ENCODE measurements around the gene CREB3L1.
A peak's percentile ranks its signal among the peaks of the same experiment; 100 is the strongest.

CREB3L1 gene

GRCh38 chr11:46345881-46346484 is 68.5 kb downstream of the CREB3L1 start:
- DNase-seq (ENCODE audit: low spot score) = no peak

GRCh38 chr11:46346886-46347636 is 69.6 kb downstream of the CREB3L1 start, which contains the start of gene DGKZ:
TSS of gene DGKZ (plus strand) at chr11:46347463. CDS start at chr11:46347660, 197 bp downstream.
- DNase-seq (ENCODE audit: low spot score) = peak; percentile 99

GRCh38 chr11:46347637-46348311 is 70.3 kb downstream of the CREB3L1 start:
- peak; percentile 49 for DNase-seq (ENCODE audit: low spot score)

- no peak for DNase-seq (ENCODE audit: low spot score)
Measured at GRCh38 chr11:46348566-46349401, 71.3 kb downstream of the CREB3L1 start.

- DNase-seq (ENCODE audit: low spot score) = no peak
Measured at GRCh38 chr11:46350695-46351094, 73.2 kb downstream of the CREB3L1 start.

GRCh38 chr11:46351148-46351547 is 73.7 kb downstream of the CREB3L1 start:
- DNase-seq (ENCODE audit: low spot score) = no peak

GRCh38 chr11:46351606-46352005 is 74.1 kb downstream of the CREB3L1 start:
- no peak for DNase-seq (ENCODE audit: low spot score)

- peak; percentile 80 for DNase-seq (ENCODE audit: low spot score)
Measured at GRCh38 chr11:46352063-46352841, 74.8 kb downstream of the CREB3L1 start.

- DNase-seq (ENCODE audit: low spot score) = no peak
Measured at GRCh38 chr11:46353698-46354097, 76.2 kb downstream of the CREB3L1 start.

- no peak for DNase-seq (ENCODE audit: low spot score)
Measured at GRCh38 chr11:46356924-46357482, 79.5 kb downstream of the CREB3L1 start.

GRCh38 chr11:46357483-46357936 is 80.0 kb downstream of the CREB3L1 start:
- no peak for DNase-seq (ENCODE audit: low spot score)

- DNase-seq (ENCODE audit: low spot score) = no peak
Measured at GRCh38 chr11:46359953-46360352, 82.5 kb downstream of the CREB3L1 start.

GRCh38 chr11:46360878-46361277 is 83.4 kb downstream of the CREB3L1 start:
- no peak for DNase-seq (ENCODE audit: low spot score)

- no peak for DNase-seq (ENCODE audit: low spot score)
Measured at GRCh38 chr11:46361283-46362155, 84.1 kb downstream of the CREB3L1 start.

- DNase-seq (ENCODE audit: low spot score) = no peak
Measured at GRCh38 chr11:46362156-46363030, 84.9 kb downstream of the CREB3L1 start.

GRCh38 chr11:46363031-46363407 is 85.6 kb downstream of the CREB3L1 start:
- no peak for DNase-seq (ENCODE audit: low spot score)

- no peak for DNase-seq (ENCODE audit: low spot score)
Measured at GRCh38 chr11:46363455-46364005, 86.1 kb downstream of the CREB3L1 start.

GRCh38 chr11:46364056-46364455 is 86.6 kb downstream of the CREB3L1 start:
- DNase-seq (ENCODE audit: low spot score) = no peak

GRCh38 chr11:46364791-46365190 is 87.3 kb downstream of the CREB3L1 start:
- DNase-seq (ENCODE audit: low spot score) = no peak

Measured in D341Med (cell line).